Skeletal muscle tissue (tissue), 4 donors: ENCODE data around the gene ACAD11. TPM values are rescaled to one million over a fixed set of nuclear protein-coding genes. Genes with fewer than 3 reads are reported as not detected.
"Not testable (repeated sequence)": the region's sequence is repeated elsewhere in the genome, so short reads cannot be mapped to it uniquely, and the experiment has no call there.

Source experiments
- H3K27ac ChIP-seq: one replicate; pipeline ENCODE4 v1.7.0; 2013; ENCODE audit warnings: mild to moderate bottlenecking, low read depth, low read length, inconsistent platforms
- H3K27me3 ChIP-seq, 3 donors: one replicate each; pipeline ENCODE4 v1.7.0; 2013; ENCODE audit warnings: low read length in 3 of 3; ENCODE audit not compliant: control insufficient read depth in 3 of 3, insufficient read depth in 3 of 3
- H3K36me3 ChIP-seq, 3 donors: one replicate each; pipeline ENCODE4 v1.7.0; 2013; ENCODE audit warnings: low read length in 3 of 3; ENCODE audit not compliant: control insufficient read depth in 3 of 3, insufficient read depth in 3 of 3
- H3K4me1 ChIP-seq, 3 donors: one replicate each; pipeline ENCODE4 v1.7.0; 2013; ENCODE audit warnings: low read length in 3 of 3, mild to moderate bottlenecking in 3 of 3; ENCODE audit not compliant: control insufficient read depth in 3 of 3, insufficient read depth in 3 of 3
- H3K4me3 ChIP-seq, 3 donors: one replicate each; pipeline ENCODE4 v1.7.0; 2013; ENCODE audit warnings: low read length in 3 of 3
- H3K9ac ChIP-seq, 3 donors: one replicate each; pipeline ENCODE4 v1.7.0; 2013; ENCODE audit warnings: low read length in 3 of 3, mild to moderate bottlenecking in 3 of 3, moderate library complexity in 2 of 3, low read depth in 1 of 3
- H3K9me3 ChIP-seq, 3 donors: one replicate each; pipeline ENCODE4 v1.7.0; 2013; ENCODE audit warnings: low read length in 3 of 3; ENCODE audit not compliant: control insufficient read depth in 3 of 3
- total RNA-seq: library from RNA; depleted of rRNA; stranded (reverse); fragments of >200 nt; gene quantifications from one replicate; pipeline ENCODE4 v1.2.3, GENCODE V29; 2014
- donor health status: Osteomylitis.

ACAD11 gene
- total RNA-seq, 1 donor from 2014 or later = 24.5 TPM

DNA sequence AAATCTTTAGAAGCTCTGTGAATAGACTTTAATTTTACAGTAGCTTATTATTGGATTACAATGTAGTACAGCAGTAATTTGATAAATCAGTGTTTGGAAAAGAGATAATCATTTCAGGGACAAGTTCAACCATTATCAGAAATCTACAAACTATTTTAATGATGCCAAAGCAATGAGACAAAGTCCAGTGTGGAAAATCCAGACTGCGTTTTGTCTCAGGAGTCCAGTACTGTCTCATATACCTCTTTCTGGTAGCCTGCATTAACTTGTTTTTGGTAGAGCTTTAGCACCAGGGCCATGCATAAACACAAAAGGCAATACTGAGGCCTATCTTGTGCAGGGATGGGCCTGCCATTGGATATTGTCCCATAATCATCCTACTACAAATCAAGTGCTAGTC, 42.8 kb downstream of the ACAD11 start:
- Histone ChIP-seq H3K9ac (no peak overlapping the region), H3K27ac (no peak overlapping the region), H3K27me3 (no peaks in the 10 kb centered on the region), H3K9me3 (no peaks in the 10 kb centered on the region), H3K4me3 (no peak overlapping the region), H3K4me1 (no peaks in the 10 kb centered on the region), H3K36me3 (peaks cover 0 to 7% (median 6%) of the 10 kb centered on the region in 3 donors)

DNA sequence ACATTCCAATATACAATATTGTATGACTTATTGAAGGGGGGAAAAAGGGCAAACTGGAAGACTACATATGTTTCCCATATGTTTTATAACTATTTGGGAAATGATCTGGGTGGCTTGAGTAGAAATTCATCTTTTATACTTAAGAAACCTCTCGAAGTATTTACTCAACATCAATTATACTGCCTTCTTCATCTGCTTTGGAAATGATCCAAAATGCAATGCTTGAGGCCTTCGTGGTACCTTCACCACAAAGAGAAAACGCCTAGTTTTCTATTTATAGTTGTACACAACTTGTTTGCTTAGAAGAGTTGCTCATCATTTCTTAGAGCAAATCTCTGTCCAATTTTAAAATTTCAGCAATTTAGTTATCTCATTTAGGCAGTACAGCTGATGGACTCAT, 43.7 kb downstream of the ACAD11 start:
- Histone ChIP-seq H3K9ac (no peak overlapping the region), H3K27me3 (no peaks in the 10 kb centered on the region), H3K9me3 (no peaks in the 10 kb centered on the region), H3K4me1 (no peaks in the 10 kb centered on the region), H3K36me3 (peaks cover 0 to 3% (median 2%) of the 10 kb centered on the region in 3 donors), H3K4me3 (no peak overlapping the region), H3K27ac (no peak overlapping the region)

DNA sequence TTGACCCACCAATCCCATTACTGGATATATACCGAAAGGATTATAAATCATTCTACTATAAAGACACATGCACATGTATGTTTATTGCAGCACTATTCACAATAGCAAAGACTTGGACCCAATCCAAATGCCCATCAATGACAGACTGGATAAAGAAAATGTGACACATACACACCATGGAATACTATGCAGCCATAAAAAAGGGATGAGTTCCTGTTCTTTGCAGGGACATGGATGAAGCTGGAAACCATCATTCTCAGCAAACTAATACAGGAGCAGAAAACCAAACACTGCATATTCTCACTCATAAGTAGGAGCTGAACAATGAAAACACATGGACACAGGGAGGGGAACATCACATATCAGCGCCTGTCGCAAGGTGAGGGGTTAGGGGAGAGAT, 44.3 kb downstream of the ACAD11 start:
- not testable (repeated sequence) for H3K4me1 ChIP-seq, H3K27ac ChIP-seq, H3K27me3 ChIP-seq, H3K9me3 ChIP-seq, H3K36me3 ChIP-seq, H3K4me3 ChIP-seq, H3K9ac ChIP-seq

DNA sequence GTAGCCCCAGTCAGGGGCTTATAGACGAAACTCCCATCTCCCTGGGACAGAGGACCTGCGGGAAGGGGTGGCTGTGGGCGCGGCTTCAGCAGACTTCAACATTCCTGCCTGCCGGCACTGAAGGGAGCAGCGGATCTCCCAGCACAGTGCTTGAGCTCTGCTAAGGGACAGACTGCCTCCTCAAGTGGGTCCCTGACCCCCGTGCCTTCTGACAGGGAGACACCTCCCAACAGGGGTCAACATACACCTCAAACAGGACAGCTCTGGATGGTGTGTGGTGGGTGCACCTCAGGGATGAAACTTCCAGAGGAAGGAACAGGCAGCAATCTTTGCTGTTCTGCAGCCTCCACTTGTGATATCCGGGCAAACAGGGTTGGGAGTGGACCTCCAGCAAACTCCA, 53.0 kb downstream of the ACAD11 start:
- H3K9me3 ChIP-seq, H3K27me3 ChIP-seq: not testable (repeated sequence)

DNA sequence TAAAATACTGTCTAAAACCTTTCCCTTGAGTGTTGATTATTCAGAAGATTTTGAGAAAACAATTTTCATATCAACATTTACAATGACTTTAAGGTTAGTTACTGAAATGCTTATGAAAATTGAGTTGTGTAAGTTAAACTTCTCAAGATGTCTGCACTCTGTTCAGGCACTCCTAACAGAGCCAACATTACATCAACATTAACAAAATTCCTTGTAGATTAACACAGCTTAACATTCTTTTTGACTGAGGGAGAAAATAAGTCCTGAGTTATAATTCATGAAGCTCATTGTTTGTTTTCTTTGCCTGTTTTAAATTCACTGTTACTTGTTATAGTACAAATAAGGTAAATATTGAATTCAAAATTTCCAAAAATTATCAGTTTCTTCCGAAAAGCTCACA, 53.5 kb downstream of the ACAD11 start:
- Histone ChIP-seq H3K9me3 (no peaks in the 10 kb centered on the region), H3K9ac (no peak overlapping the region), H3K36me3 (peaks cover 6 to 14% (median 10%) of the 10 kb centered on the region in 3 donors), H3K27me3 (no peaks in the 10 kb centered on the region), H3K4me1 (no peaks in the 10 kb centered on the region), H3K4me3 (no peak overlapping the region), H3K27ac (no peak overlapping the region)

More for the DNA sequence above, 53.0 kb downstream of the ACAD11 start:
- H3K4me3 ChIP-seq, H3K9ac ChIP-seq, H3K27ac ChIP-seq, H3K4me1 ChIP-seq: not testable (repeated sequence)
- peaks cover 6 to 14% (median 10%) of the 10 kb centered on the region in 3 donors for H3K36me3 ChIP-seq

DNA sequence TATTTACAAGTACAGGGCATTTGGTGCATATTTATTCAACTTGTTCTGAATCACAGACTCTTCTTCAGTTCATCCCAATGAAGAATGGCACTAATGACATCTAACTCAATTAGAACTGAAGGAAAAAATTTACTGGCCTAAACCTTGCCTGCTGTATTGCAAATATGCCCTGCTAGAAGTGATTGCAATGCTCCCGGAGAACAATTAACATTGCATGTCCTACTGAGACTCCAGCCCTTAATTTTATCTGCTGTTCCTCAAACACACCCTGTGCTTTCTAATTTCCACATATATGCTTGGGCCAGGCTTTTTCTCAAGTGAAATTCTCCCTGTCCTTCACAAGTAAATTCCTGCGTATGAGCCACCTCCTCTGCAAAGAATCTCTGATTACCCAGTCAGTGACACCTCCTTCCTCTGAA, 54.2 kb downstream of the ACAD11 start:
- Histone ChIP-seq H3K27ac (no peak overlapping the region), H3K36me3 (peaks cover 6 to 14% (median 10%) of the 10 kb centered on the region in 3 donors), H3K4me3 (no peak overlapping the region), H3K9me3 (no peaks in the 10 kb centered on the region), H3K4me1 (no peaks in the 10 kb centered on the region), H3K27me3 (no peaks in the 10 kb centered on the region), H3K9ac (no peak overlapping the region)

DNA sequence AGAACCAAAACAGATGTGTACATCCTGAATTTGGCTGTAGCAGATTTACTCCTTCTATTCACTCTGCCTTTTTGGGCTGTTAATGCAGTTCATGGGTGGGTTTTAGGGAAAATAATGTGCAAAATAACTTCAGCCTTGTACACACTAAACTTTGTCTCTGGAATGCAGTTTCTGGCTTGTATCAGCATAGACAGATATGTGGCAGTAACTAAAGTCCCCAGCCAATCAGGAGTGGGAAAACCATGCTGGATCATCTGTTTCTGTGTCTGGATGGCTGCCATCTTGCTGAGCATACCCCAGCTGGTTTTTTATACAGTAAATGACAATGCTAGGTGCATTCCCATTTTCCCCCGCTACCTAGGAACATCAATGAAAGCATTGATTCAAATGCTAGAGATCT, 59.0 kb downstream of the ACAD11 start:
- not testable (repeated sequence) for H3K27me3 ChIP-seq, H3K4me3 ChIP-seq, H3K4me1 ChIP-seq, H3K9ac ChIP-seq, H3K27ac ChIP-seq, H3K9me3 ChIP-seq
- H3K36me3 ChIP-seq = peaks cover 10 to 14% (median 11%) of the 10 kb centered on the region in 3 donors

DNA sequence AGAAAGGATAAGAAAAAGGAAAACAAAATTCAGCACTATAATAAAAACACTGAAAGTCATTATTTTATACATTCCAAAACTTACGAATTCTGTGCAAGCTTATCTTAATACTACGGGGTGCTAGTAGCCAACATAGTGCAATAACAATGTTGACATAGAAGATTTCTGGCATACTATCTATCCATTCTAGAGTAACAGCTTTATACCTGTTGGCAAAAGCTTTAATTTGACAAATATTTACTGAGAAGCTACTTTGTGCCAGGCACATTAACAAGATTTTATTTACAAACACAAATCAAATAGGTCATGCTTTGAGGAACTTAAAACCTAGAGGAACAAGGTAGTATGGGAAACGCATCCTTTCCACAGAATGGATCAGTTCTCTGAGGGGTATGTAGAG, 61.4 kb downstream of the ACAD11 start:
- H3K27me3 ChIP-seq = no peaks in the 10 kb centered on the region
- peaks cover 6 to 11% (median 10%) of the 10 kb centered on the region in 3 donors for H3K36me3 ChIP-seq
- H3K4me1 ChIP-seq = no peaks in the 10 kb centered on the region
- no peak overlapping the region for H3K4me3 ChIP-seq
- H3K9me3 ChIP-seq = no peaks in the 10 kb centered on the region
- H3K9ac ChIP-seq = no peak overlapping the region
- no peak overlapping the region for H3K27ac ChIP-seq

DNA sequence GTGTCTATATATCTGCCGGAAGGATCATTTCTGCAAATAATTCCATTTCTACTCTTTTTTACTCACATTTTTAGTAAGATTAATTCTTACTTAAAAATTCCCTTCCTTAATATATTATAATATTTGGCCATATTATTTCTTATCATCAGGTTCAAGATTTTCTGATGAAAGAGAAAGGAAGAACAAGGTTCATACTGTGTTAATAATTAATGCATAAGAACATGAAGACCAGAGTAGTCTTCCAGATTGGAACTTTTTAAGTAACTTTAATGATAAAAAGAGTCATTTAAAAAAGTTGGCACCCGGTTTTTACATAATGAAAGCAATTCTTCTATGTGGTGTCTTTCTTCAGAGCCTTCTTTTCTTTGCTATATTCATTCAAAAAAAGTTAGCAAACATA, 61.9 kb downstream of the ACAD11 start:
- Histone ChIP-seq H3K27ac (no peak overlapping the region), H3K4me3 (no peak overlapping the region), H3K9me3 (no peaks in the 10 kb centered on the region), H3K4me1 (no peaks in the 10 kb centered on the region), H3K27me3 (no peaks in the 10 kb centered on the region), H3K9ac (no peak overlapping the region), H3K36me3 (peaks cover 1 to 8% (median 7%) of the 10 kb centered on the region in 3 donors)

DNA sequence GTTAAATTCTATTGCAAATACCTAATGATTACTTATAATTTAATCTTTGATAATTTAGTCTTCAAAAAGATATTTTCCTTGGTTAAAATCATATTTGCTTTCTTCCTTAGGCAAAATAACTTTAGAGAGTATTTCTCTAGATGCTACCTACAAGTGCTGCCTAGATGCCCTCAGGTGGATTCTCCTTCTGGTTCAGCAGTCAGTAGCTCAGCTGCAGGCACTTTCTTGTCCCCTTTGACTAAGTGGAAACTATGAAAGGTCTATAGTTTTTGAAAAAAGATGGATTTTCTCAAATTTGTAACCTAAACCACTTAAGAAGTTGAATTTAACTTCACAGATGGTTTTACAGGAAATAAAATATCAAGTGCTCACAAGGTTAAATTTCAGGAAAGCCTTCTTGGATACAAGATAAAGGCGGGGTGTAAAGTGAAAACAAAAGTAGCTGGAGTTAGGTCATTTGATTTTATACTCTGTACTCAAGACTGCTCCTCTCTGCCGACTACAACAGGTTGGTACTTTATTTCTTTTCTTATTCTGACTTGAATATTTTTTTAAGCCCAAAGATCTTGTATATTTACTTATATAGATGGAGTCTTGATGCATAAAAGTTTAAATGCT, 62.7 kb downstream of the ACAD11 start, which contains the start of gene ACKR4:
ACKR4 (plus strand) TSS at position 455 of the 618 bp plus-strand sequence. CDS start 3,128 bp downstream, outside the sequence.
- H3K36me3 ChIP-seq = peaks cover 0 to 8% (median 7%) of the 10 kb centered on the region in 3 donors
- no peaks in the 10 kb centered on the region for H3K9me3 ChIP-seq
- H3K4me1 ChIP-seq = no peaks in the 10 kb centered on the region
- no peak within 1 kb of the TSS for H3K4me3 ChIP-seq
- no peak within 1 kb of the TSS for H3K27ac ChIP-seq
- H3K27me3 ChIP-seq = no peaks in the 10 kb centered on the region
- no peak within 1 kb of the TSS for H3K9ac ChIP-seq
